GM19372 (cell line): ENCODE measurements around the gene EIF3B.
"Not testable (repeated sequence)": the region's sequence is repeated elsewhere in the genome, so short reads cannot be mapped to it uniquely, and the experiment has no call there.

Source experiments
- ATAC-seq: cut with Tn5 transposase; IDR thresholded peaks from one replicate; pipeline ENCODE4 v1.9.1; 2021; ENCODE audit warnings: mild to moderate bottlenecking, low read depth, moderate library complexity; ENCODE audit not compliant: unreplicated experiment

EIF3B gene

GRCh38 chr7:2394566-2395082 lies 40.0 kb downstream of the EIF3B start:
- ATAC-seq: no peak

GRCh38 chr7:2398506-2398905 lies 43.9 kb downstream of the EIF3B start:
- ATAC-seq: no peak

- ATAC-seq: no peak
Observed at GRCh38 chr7:2399848-2400587, 45.4 kb downstream of the EIF3B start.

GRCh38 chr7:2402687-2403013 lies 48.0 kb downstream of the EIF3B start:
- no peak for ATAC-seq

- peak; percentile 49 for ATAC-seq
Observed at GRCh38 chr7:2403014-2403717, 48.5 kb downstream of the EIF3B start, which contains the start of gene CHST12. CHST12 (plus strand) TSS chr7:2403611; CDS start chr7:2432640, 29,029 bp downstream.

- peak; percentile 2 for ATAC-seq
Observed at GRCh38 chr7:2403718-2404648, 49.4 kb downstream of the EIF3B start.

- ATAC-seq: no peak
Observed at GRCh38 chr7:2404714-2405119, 50.1 kb downstream of the EIF3B start.

GRCh38 chr7:2405201-2405600 lies 50.6 kb downstream of the EIF3B start:
- ATAC-seq: no peak

GRCh38 chr7:2405601-2406345 lies 51.1 kb downstream of the EIF3B start:
- ATAC-seq: peak; percentile 36

GRCh38 chr7:2409745-2410414 lies 55.3 kb downstream of the EIF3B start:
- ATAC-seq: no peak

GRCh38 chr7:2411049-2411448 lies 56.4 kb downstream of the EIF3B start:
- no peak for ATAC-seq

- ATAC-seq: no peak
Observed at GRCh38 chr7:2411815-2412586, 57.4 kb downstream of the EIF3B start.

- ATAC-seq: no peak
Observed at GRCh38 chr7:2412587-2413201, 58.1 kb downstream of the EIF3B start.

GRCh38 chr7:2416063-2416462 lies 61.4 kb downstream of the EIF3B start:
- no peak for ATAC-seq

- no peak for ATAC-seq
Observed at GRCh38 chr7:2416650-2417049, 62.0 kb downstream of the EIF3B start.

GRCh38 chr7:2417178-2417577 lies 62.6 kb downstream of the EIF3B start:
- not testable (repeated sequence) for ATAC-seq

- ATAC-seq: no peak
Observed at GRCh38 chr7:2417981-2418481, 63.4 kb downstream of the EIF3B start.
